Retina (tissue), 1 donor: Measurements from ENCODE around the gene TFRC.
"Not testable (repeated sequence)": the region's sequence is repeated elsewhere in the genome, so short reads cannot be mapped to it uniquely, and the experiment has no call there.

Experiments used
- DNase-seq: peaks from one replicate; pipeline ENCODE4 v3.0.0-alpha.2; 2016

The TFRC gene

GRCh38 chr3:196081834-196082618 is at the start of gene TFRC:
TSS of gene TFRC (minus strand) at chr3:196082090. CDS start at chr3:196077099, 4,991 bp downstream.
- peak; percentile 98 for DNase-seq

GRCh38 chr3:196128172-196128843 is 46.4 kb upstream of the TFRC start:
- no peak for DNase-seq

GRCh38 chr3:196127308-196128040 is 45.6 kb upstream of the TFRC start:
- no peak for DNase-seq

GRCh38 chr3:196124608-196125007 is 42.7 kb upstream of the TFRC start:
- DNase-seq: no peak

GRCh38 chr3:196122688-196123046 is 40.8 kb upstream of the TFRC start:
- no peak for DNase-seq

- no peak for DNase-seq
Measured at GRCh38 chr3:196122021-196122687, 40.3 kb upstream of the TFRC start.

GRCh38 chr3:196121066-196121465 is 39.2 kb upstream of the TFRC start:
- no peak for DNase-seq

GRCh38 chr3:196120291-196120951 is 38.5 kb upstream of the TFRC start:
- DNase-seq: no peak

- DNase-seq: no peak
Measured at GRCh38 chr3:196117809-196118208, 35.9 kb upstream of the TFRC start.

GRCh38 chr3:196115678-196116083 is 33.8 kb upstream of the TFRC start:
- no peak for DNase-seq

GRCh38 chr3:196111939-196112386 is 30.1 kb upstream of the TFRC start:
- DNase-seq: no peak

GRCh38 chr3:196108075-196108743 is 26.3 kb upstream of the TFRC start:
- no peak for DNase-seq

- DNase-seq: not testable (repeated sequence)
Measured at GRCh38 chr3:196104707-196105106, 22.8 kb upstream of the TFRC start.

- DNase-seq: not testable (repeated sequence)
Measured at GRCh38 chr3:196098365-196098980, 16.6 kb upstream of the TFRC start.

GRCh38 chr3:196097373-196098154 is 15.7 kb upstream of the TFRC start:
- DNase-seq: no peak

GRCh38 chr3:196096382-196096953 is 14.6 kb upstream of the TFRC start:
- DNase-seq: no peak

GRCh38 chr3:196093317-196094111 is 11.6 kb upstream of the TFRC start:
- DNase-seq: no peak

- no peak for DNase-seq
Measured at GRCh38 chr3:196087906-196088305, 6.0 kb upstream of the TFRC start.

- no peak for DNase-seq
Measured at GRCh38 chr3:196082619-196082971, 705 bp upstream of the TFRC start.
